Astrocyte of the hippocampus (primary cell): ENCODE data around the gene TAF1L.
A peak's percentile ranks its signal among the peaks of the same experiment; 100 is the strongest.

Source experiments
- DNase-seq: peaks from one replicate; pipeline ENCODE4 v3.0.0; 2011; ENCODE audit warnings: low read depth, low spot score

TAF1L gene

DNA sequence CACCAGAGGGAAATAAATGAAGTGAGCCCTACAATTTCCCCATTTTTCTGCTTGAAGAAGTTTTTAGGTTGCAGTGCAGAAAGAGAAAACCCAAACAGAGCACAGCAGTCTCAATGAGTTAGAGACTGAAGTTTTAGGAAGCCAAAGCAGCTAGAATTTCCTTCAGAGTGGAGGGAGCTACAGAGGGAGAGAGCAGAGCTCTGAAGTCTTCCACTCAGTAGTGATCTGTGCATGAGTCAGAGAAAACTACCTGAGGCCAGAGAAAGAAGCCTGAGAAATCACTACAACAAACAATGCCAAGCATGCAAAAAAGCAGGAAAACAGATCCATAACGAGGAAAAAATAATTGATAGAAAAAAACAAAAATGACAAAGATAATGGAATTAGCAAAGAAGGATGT, 44.6 kb downstream of the TAF1L start:
- DNase-seq: peak; percentile 9

DNA sequence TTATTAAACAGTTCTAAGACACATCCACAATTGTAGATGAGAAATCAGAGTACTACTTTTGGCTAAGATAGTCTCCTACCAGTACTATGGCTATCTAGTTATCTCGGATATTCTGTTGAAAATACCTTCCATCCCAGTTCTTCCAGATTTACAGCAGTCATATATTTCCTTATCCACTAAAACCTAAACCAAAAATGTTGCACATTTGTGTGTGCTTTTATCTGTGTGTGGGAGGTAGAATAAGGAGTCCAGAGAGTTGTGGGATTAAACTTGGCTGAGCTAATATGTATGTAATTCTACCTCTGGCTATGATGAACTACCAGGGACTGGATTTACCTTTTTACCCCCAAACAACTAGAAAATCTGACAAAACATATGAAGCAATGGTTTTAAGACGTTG, 45.0 kb downstream of the TAF1L start:
- no peak for DNase-seq

DNA sequence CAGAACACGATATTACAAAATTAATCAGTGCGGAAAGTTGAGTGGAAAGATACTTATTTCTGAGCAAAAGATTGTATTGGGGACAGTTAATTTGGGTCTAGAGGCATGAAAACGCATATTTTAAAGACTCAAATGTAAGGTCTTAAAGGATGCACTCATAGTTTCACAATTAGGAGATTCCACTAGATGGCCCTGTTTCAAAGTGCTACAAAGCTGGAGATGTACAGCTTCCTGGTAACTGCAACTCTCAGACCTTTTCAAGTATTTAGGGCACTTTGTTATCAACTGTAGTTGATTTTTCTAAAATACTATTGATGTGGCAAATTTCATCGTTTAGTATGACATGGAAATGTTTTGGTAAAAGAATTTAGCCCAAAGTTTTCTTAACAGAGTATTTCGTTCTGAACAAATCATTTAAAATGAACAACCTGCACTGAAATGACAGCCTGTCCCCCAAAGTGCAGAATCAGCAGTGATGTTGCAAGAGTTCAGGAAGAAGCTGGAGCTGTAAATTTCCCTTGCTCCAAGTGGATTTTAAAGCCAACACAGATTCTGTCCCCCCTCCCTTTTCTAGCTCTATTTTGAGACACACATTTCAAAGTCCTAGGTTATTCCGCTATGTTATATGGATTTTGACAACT, 46.3 kb downstream of the TAF1L start:
- peak; percentile 64 for DNase-seq

DNA sequence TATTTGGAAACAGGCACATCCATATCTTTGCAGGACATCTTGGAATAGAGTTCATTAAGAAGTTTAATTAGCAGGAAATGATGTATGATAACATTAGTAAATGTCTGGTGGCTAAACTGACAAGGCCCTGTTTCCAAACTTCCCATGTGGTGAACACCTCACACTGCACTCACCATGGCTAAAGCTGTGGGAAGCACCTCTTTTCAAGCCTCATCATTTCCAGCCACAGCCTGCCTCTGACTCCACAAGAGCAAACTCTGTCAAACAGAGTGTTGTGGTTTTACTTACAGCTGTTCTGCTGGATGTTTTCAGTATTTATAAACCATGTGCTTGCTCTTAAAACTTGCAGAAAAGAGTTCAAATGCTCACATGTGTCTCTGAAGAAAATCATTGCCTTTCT, 47.6 kb downstream of the TAF1L start:
- DNase-seq: peak; percentile 7

DNA sequence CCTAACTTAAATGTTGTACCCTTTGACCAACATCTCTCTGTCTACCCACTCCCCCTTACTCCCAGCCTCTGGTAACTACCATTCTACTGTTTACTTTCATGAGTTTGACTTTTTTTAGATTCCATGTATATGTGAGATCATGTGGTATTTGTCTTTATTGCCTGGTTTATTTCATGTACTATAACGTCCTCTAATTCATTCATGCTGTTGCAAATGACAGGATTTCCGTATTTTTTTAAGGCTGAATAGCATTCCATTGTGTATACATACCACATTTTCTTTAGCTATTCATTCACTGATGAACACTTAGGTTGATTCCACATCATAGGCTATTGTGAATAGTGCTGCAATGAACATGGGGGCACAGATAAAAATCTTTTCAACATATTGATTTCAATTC, 50.7 kb downstream of the TAF1L start:
- no peak for DNase-seq

DNA sequence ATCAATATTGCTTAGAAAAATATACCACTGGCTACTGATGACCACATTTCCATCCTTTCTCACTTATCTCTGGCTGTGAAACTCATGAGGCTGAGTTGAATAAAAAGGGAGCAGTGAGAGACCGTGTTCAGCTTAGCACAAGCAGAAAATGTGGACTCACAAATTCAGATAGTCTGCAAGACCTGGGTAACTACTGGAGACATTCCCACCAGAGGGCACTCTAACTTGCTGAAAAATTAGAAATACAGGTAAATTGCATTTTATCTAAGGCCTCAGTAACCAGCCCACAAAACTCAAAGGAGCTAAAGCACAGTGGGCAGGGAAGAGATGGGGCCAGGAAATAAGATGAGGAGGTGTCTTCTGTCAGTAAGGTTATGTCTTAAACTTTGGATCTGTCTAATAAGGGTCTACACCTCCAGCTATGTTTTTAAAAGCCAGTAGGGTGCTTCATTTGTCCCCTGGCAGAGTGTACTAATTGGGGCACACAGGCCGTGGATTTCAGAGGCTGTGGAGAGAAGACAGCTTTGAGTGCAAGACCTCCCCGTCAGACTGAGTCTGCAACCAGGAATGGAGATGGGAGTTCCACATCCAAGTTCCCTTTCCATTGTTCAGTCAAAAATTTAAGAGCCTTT, 53.8 kb downstream of the TAF1L start:
- DNase-seq: peak; percentile 78

DNA sequence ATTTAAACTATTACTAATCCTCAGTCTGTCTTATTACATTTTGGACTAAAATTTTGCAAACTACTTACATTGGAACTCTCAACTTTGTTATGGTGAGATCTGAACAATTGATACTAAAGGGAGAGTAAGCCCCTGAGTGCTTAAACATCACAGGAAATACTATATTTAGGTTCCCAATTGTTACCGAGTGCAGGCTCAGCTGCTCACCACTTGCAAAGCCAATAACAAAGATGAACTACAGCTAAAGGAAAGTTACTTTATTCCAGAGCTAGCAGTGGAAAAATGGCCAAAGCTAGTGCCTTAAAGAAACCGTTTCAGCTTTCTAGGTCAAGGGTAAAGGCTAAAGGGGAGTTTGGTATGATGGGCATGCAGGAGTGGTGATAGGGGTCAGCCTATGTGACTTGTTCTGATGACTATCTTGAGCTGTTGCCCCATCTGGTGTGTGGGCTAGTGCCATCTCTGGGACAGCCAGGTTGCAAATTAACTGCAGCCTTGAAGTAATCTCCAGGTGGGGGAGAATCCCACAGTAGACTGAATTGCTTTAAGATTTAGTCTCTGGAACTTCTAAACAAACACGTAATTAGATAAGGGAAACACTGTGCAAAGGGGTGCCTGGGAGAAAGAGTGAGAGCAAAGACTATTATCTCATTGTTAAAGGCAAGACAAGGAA, 54.7 kb downstream of the TAF1L start:
- DNase-seq: no peak

DNA sequence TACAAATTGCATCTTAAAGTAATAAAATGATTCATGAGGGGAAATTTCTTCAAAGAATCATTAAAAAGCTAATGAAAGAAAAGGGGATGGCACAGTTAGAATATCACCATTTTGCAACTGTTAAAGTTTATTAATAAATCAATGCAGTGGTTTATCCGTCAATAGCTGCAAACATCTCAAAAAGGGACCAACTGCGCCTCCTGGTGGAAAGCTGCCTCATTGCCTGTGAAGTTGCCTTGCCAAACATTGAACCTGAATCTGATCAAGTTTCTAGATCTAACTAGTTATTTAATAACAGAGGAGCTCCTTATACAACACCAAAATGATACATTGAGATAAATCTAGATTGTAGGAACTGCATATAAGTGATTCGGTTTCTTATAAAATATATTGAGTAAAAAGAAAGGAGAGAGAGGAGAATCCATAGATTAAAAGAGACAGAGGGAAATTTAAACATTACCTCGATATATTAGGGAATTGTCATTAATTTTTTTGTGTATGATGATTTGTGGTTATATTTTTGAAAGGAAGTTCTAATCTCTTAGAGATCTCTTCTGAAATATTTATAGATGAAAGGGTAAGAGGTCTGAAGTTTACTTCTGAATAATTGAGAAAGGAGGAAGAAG, 55.6 kb downstream of the TAF1L start:
- DNase-seq: peak; percentile 71
